Trophoblast cell (in vitro differentiated cells and primary cell): Measurements from ENCODE around the gene CCDC82.

Experiments used
- DNase-seq, 2 donors: peaks; one replicate each; pipeline ENCODE4 v3.0.0-alpha.2; 2016
- H2AFZ ChIP-seq: 2 replicates; pipeline ENCODE4 v1.6.1; 2013; ENCODE audit warnings: low read length, moderate library complexity, mild to moderate bottlenecking; ENCODE audit not compliant: insufficient read depth, poor library complexity
- H2AK5ac ChIP-seq: 2 replicates; pipeline ENCODE4 v1.6.1; 2013; ENCODE audit warnings: mild to moderate bottlenecking, low read length
- H2BK120ac ChIP-seq: 2 replicates; pipeline ENCODE4 v1.6.1; 2013; ENCODE audit warnings: low read length, mild to moderate bottlenecking, moderate library complexity; ENCODE audit not compliant: insufficient read depth, poor library complexity
- H2BK12ac ChIP-seq: 2 replicates; pipeline ENCODE4 v1.6.1; 2013; ENCODE audit warnings: mild to moderate bottlenecking, low read length, moderate library complexity
- H2BK5ac ChIP-seq: 2 replicates; pipeline ENCODE4 v1.6.1; 2013; ENCODE audit warnings: low read length, low read depth, moderate library complexity, mild to moderate bottlenecking; ENCODE audit not compliant: poor library complexity
- H3K14ac ChIP-seq: 2 replicates; pipeline ENCODE4 v1.6.1; 2013; ENCODE audit warnings: mild to moderate bottlenecking, low read length
- H3K18ac ChIP-seq: 2 replicates; pipeline ENCODE4 v1.6.1; 2013; ENCODE audit warnings: mild to moderate bottlenecking, low read length
- H3K23ac ChIP-seq: 2 replicates; pipeline ENCODE4 v1.6.1; 2013; ENCODE audit warnings: low read length
- H3K27ac ChIP-seq: 2 replicates; pipeline ENCODE4 v1.5.1; 2013; ENCODE audit warnings: low read depth, mild to moderate bottlenecking, inconsistent platforms, low read length, moderate library complexity
- H3K27me3 ChIP-seq: 2 replicates; pipeline ENCODE4 v1.6.1; 2013; ENCODE audit warnings: inconsistent platforms, mild to moderate bottlenecking, low read length, moderate library complexity; ENCODE audit not compliant: insufficient read depth
- H3K36me3 ChIP-seq, 2 experiments: 1 replicate in 1 of 2; 2 replicates in 1 of 2; pipeline ENCODE4 v1.6.1; 2013; ENCODE audit warnings: low read length in 2 of 2, mild to moderate bottlenecking in 2 of 2, moderate library complexity in 1 of 2; ENCODE audit not compliant: insufficient read depth in 2 of 2, control insufficient read depth in 1 of 2
- H3K4ac ChIP-seq: 2 replicates; pipeline ENCODE4 v1.6.1; 2013; ENCODE audit warnings: low read depth, mild to moderate bottlenecking, low read length, moderate library complexity
- H3K4me1 ChIP-seq, 2 experiments: 1 replicate in 1 of 2; 2 replicates in 1 of 2; pipeline ENCODE4 v1.6.1; 2013; ENCODE audit warnings: low read length in 2 of 2, mild to moderate bottlenecking in 2 of 2, moderate library complexity in 1 of 2; ENCODE audit not compliant: insufficient read depth in 2 of 2, control insufficient read depth in 1 of 2
- H3K4me2 ChIP-seq: 2 replicates; pipeline ENCODE4 v1.6.1; 2013; ENCODE audit warnings: inconsistent platforms, mild to moderate bottlenecking, low read length, moderate library complexity
- H3K4me3 ChIP-seq: 2 replicates; pipeline ENCODE4 v1.5.1; 2013; ENCODE audit warnings: mild to moderate bottlenecking, low read depth, low read length, inconsistent platforms
- H3K79me1 ChIP-seq: one replicate; pipeline ENCODE4 v1.6.1; 2013; ENCODE audit warnings: low read length
- H3K79me2 ChIP-seq: 2 replicates; pipeline ENCODE4 v1.6.1; 2013; ENCODE audit warnings: low read length, mild to moderate bottlenecking; ENCODE audit not compliant: control insufficient read depth, insufficient read depth, poor library complexity
- H3K9ac ChIP-seq: 2 replicates; pipeline ENCODE4 v1.6.1; 2013; ENCODE audit warnings: mild to moderate bottlenecking, low read length
- H3K9me3 ChIP-seq: 2 replicates; pipeline ENCODE4 v1.6.1; 2013; ENCODE audit warnings: low read depth, mild to moderate bottlenecking, control low read depth, inconsistent platforms, low read length; ENCODE audit not compliant: insufficient read depth
- H4K12ac ChIP-seq: 2 replicates; pipeline ENCODE4 v1.6.1; 2013; ENCODE audit warnings: low read depth, mild to moderate bottlenecking, low read length, moderate library complexity
- H4K8ac ChIP-seq: 2 replicates; pipeline ENCODE4 v1.6.1; 2013; ENCODE audit warnings: low read depth, mild to moderate bottlenecking, low read length, moderate library complexity
- H4K91ac ChIP-seq: one replicate; pipeline ENCODE4 v1.6.1; 2013; ENCODE audit warnings: low read depth, mild to moderate bottlenecking, low read length, moderate library complexity
- WGBS: extraction: QIAGEN DNeasy Blood & Tissue Kit; methylation state at CpG from one replicate; pipeline ENCODE4 v1.1.7; 2013; ENCODE audit warnings: missing lambda C conversion rate; ENCODE audit not compliant: insufficient read length, insufficient coverage; ENCODE audit errors: extremely low coverage; 5-methylcytosine and 5-hydroxymethylcytosine counted together

The CCDC82 gene

GRCh38 chr11:96337541-96338431 is 51.9 kb downstream of the CCDC82 start:
- peaks cover 17% of the 10 kb centered on the region for H3K79me1 ChIP-seq
- no peak overlapping the region for H3K23ac ChIP-seq
- no peak for DNase-seq
- H2BK5ac ChIP-seq = no peak overlapping the region
- H2BK12ac ChIP-seq = no peak overlapping the region
- H3K9me3 ChIP-seq = peaks cover 2% of the 10 kb centered on the region
- peaks cover 32% of the 10 kb centered on the region for H3K79me2 ChIP-seq
- H3K14ac ChIP-seq = no peak overlapping the region
- no peak overlapping the region for H3K18ac ChIP-seq
- H4K8ac ChIP-seq = no peak overlapping the region
- H3K27ac ChIP-seq = no peak overlapping the region
- H3K4me1 ChIP-seq = peaks cover 13 to 33% of the 10 kb centered on the region in 2 experiments
- H4K91ac ChIP-seq = no peak overlapping the region
- H3K27me3 ChIP-seq = no peaks in the 10 kb centered on the region
- no peak overlapping the region for H2BK120ac ChIP-seq
- H3K36me3 ChIP-seq = peaks cover 4 to 16% of the 10 kb centered on the region in 2 experiments
- H3K4ac ChIP-seq = peak overlapping the region; percentile 47
- no peak overlapping the region for H4K12ac ChIP-seq
- WGBS = no CpG with 5 or more reads among the region's 6 CpGs
- no peak overlapping the region for H3K9ac ChIP-seq
- no peak overlapping the region for H3K4me3 ChIP-seq
- no peak overlapping the region for H2AFZ ChIP-seq
- H2AK5ac ChIP-seq = no peak overlapping the region
- H3K4me2 ChIP-seq = peak overlapping the region; percentile 55

- Histone ChIP-seq H2BK120ac (no peak overlapping the region), H3K27ac (no peak overlapping the region), H2BK5ac (no peak overlapping the region), H3K9me3 (no peaks in the 10 kb centered on the region), H3K4me2 (no peak overlapping the region), H3K18ac (no peak overlapping the region), H4K8ac (no peak overlapping the region), H3K4me3 (no peak overlapping the region), H3K79me1 (peaks cover 12% of the 10 kb centered on the region), H3K36me3 (peaks cover 8 to 17% of the 10 kb centered on the region in 2 experiments), H3K4ac (peak overlapping the region; percentile 63), H3K4me1 (peaks cover 13 to 30% of the 10 kb centered on the region in 2 experiments), H3K14ac (no peak overlapping the region), H2BK12ac (no peak overlapping the region), H3K27me3 (no peaks in the 10 kb centered on the region), H3K79me2 (peaks cover 20% of the 10 kb centered on the region), H2AFZ (no peak overlapping the region), H4K91ac (no peak overlapping the region), H3K9ac (no peak overlapping the region), H3K23ac (no peak overlapping the region), H4K12ac (no peak overlapping the region), H2AK5ac (no peak overlapping the region)
- no peak for DNase-seq
- no CpG with 5 or more reads among the region's 4 CpGs for WGBS
Observed at GRCh38 chr11:96335388-96335787, 54.3 kb downstream of the CCDC82 start.

GRCh38 chr11:96334219-96334618 is 55.5 kb downstream of the CCDC82 start:
- Histone ChIP-seq H3K9me3 (no peaks in the 10 kb centered on the region), H3K4me3 (no peak overlapping the region), H2BK5ac (no peak overlapping the region), H2AK5ac (no peak overlapping the region), H3K36me3 (peaks cover 5 to 15% of the 10 kb centered on the region in 2 experiments), H4K8ac (no peak overlapping the region), H3K9ac (no peak overlapping the region), H3K27ac (no peak overlapping the region), H3K27me3 (no peaks in the 10 kb centered on the region), H4K91ac (no peak overlapping the region), H2BK12ac (no peak overlapping the region), H4K12ac (no peak overlapping the region), H2AFZ (no peak overlapping the region), H3K79me2 (peaks cover 12% of the 10 kb centered on the region), H3K79me1 (peaks cover 9% of the 10 kb centered on the region), H3K14ac (no peak overlapping the region), H3K4me1 (peaks cover 5 to 20% of the 10 kb centered on the region in 2 experiments), H2BK120ac (no peak overlapping the region), H3K4ac (peak overlapping the region; percentile 66), H3K4me2 (no peak overlapping the region), H3K18ac (no peak overlapping the region), H3K23ac (no peak overlapping the region)
- no CpG with 5 or more reads among the region's 4 CpGs for WGBS
- no peak for DNase-seq

GRCh38 chr11:96333191-96333719 is 56.5 kb downstream of the CCDC82 start:
- Histone ChIP-seq H3K9me3 (no peaks in the 10 kb centered on the region), H3K79me1 (peaks cover 9% of the 10 kb centered on the region), H3K14ac (no peak overlapping the region), H3K23ac (no peak overlapping the region), H2AK5ac (no peak overlapping the region), H3K4me1 (peaks cover 3 to 18% of the 10 kb centered on the region in 2 experiments), H3K9ac (no peak overlapping the region), H3K4me2 (no peak overlapping the region), H3K18ac (no peak overlapping the region), H3K27me3 (no peaks in the 10 kb centered on the region), H4K8ac (no peak overlapping the region), H3K27ac (no peak overlapping the region), H3K4me3 (no peak overlapping the region), H2BK12ac (no peak overlapping the region), H2BK120ac (no peak overlapping the region), H2AFZ (no peak overlapping the region), H4K91ac (no peak overlapping the region), H2BK5ac (no peak overlapping the region), H3K4ac (peak overlapping the region; percentile 12), H3K79me2 (peaks cover 11% of the 10 kb centered on the region), H4K12ac (no peak overlapping the region), H3K36me3 (peaks cover 5 to 15% of the 10 kb centered on the region in 2 experiments)
- no peak for DNase-seq
- WGBS = no CpG with 5 or more reads among the region's 4 CpGs
